Cerebellar nuclear complex (tissue), 1 donor: ENCODE results near the gene PAPPA.

Experiments
- DNase-seq, 2 experiments: peaks; one replicate each; lab custom pipeline; 2025; lab: John Stamatoyannopoulos, UW

PAPPA gene

GRCh38 chr9:116422119-116422979, 268.8 kb downstream of the PAPPA start:
- DNase-seq = no peak

- DNase-seq = no peak
Measured at GRCh38 chr9:116423149-116423548, 269.6 kb downstream of the PAPPA start.

- no peak for DNase-seq
Measured at GRCh38 chr9:116425244-116425643, 271.7 kb downstream of the PAPPA start.

GRCh38 chr9:116430849-116431248, 277.3 kb downstream of the PAPPA start:
- no peak for DNase-seq

- DNase-seq = no peak
Measured at GRCh38 chr9:116432051-116432450, 278.5 kb downstream of the PAPPA start.

- no peak for DNase-seq
Measured at GRCh38 chr9:116434314-116434713, 280.7 kb downstream of the PAPPA start.

- DNase-seq = no peak
Measured at GRCh38 chr9:116435706-116436105, 282.1 kb downstream of the PAPPA start.

GRCh38 chr9:116436121-116436520, 282.5 kb downstream of the PAPPA start:
- DNase-seq = no peak

GRCh38 chr9:116437411-116438370, 284.1 kb downstream of the PAPPA start:
- DNase-seq = no peak

- no peak for DNase-seq
Measured at GRCh38 chr9:116442528-116442927, 288.9 kb downstream of the PAPPA start.

- no peak for DNase-seq
Measured at GRCh38 chr9:116447934-116448333, 294.3 kb downstream of the PAPPA start.

GRCh38 chr9:116448431-116448830, 294.8 kb downstream of the PAPPA start:
- DNase-seq = no peak

GRCh38 chr9:116449949-116450348, 296.4 kb downstream of the PAPPA start:
- no peak for DNase-seq

GRCh38 chr9:116450378-116451139, 297.0 kb downstream of the PAPPA start:
- DNase-seq = no peak

- no peak for DNase-seq
Measured at GRCh38 chr9:116451500-116452115, 298.0 kb downstream of the PAPPA start.
